GM18517 (cell line): ENCODE results near the gene MIF.
"Not testable (repeated sequence)": the region's sequence is repeated elsewhere in the genome, so short reads cannot be mapped to it uniquely, and the experiment has no call there.

Source experiments
- ATAC-seq: cut with Tn5 transposase; IDR thresholded peaks from one replicate; pipeline ENCODE4 v1.9.1; 2021; ENCODE audit warnings: mild to moderate bottlenecking, moderate library complexity; ENCODE audit not compliant: unreplicated experiment

The MIF gene

GRCh38 chr22:23893945-23894709 is at the start of gene MIF:
MIF (plus strand) TSS chr22:23894383; CDS start chr22:23894475, 92 bp downstream.
- ATAC-seq = peak; percentile 91

GRCh38 chr22:23844739-23845202 is 49.4 kb upstream of the MIF start:
- ATAC-seq = no peak

- ATAC-seq = no peak
Measured at GRCh38 chr22:23845265-23846080, 48.7 kb upstream of the MIF start.

GRCh38 chr22:23846081-23846469 is 48.1 kb upstream of the MIF start:
- ATAC-seq = no peak

- ATAC-seq = no peak
Measured at GRCh38 chr22:23847310-23847920, 46.8 kb upstream of the MIF start.

GRCh38 chr22:23847991-23848864 is 46.0 kb upstream of the MIF start:
- ATAC-seq = no peak

- no peak for ATAC-seq
Measured at GRCh38 chr22:23849009-23850006, 44.9 kb upstream of the MIF start.

GRCh38 chr22:23850136-23850611 is 44.0 kb upstream of the MIF start:
- no peak for ATAC-seq

GRCh38 chr22:23856721-23857605 is 37.2 kb upstream of the MIF start:
- peak; percentile 55 for ATAC-seq

GRCh38 chr22:23857606-23858483 is 36.3 kb upstream of the MIF start, which contains the start of gene SLC2A11:
SLC2A11 (plus strand) TSS chr22:23857875; CDS start chr22:23858000, 125 bp downstream.
- peak; percentile 92 for ATAC-seq

GRCh38 chr22:23858484-23858815 is 35.7 kb upstream of the MIF start:
- ATAC-seq = no peak

GRCh38 chr22:23859201-23859600 is 35.0 kb upstream of the MIF start:
- no peak for ATAC-seq

- not testable (repeated sequence) for ATAC-seq
Measured at GRCh38 chr22:23860187-23860586, 34.0 kb upstream of the MIF start.

GRCh38 chr22:23862103-23862502 is 32.1 kb upstream of the MIF start:
- ATAC-seq = no peak

GRCh38 chr22:23864499-23865154 is 29.6 kb upstream of the MIF start:
- ATAC-seq = not testable (repeated sequence)

GRCh38 chr22:23868580-23868979 is 25.6 kb upstream of the MIF start:
- ATAC-seq = no peak

GRCh38 chr22:23874871-23875270 is 19.3 kb upstream of the MIF start:
- no peak for ATAC-seq
